ENCODE data around the gene L3HYPDH.

The L3HYPDH gene

GRCh38 chr14:59483819-59484638 is at the start of gene L3HYPDH, which contains the start of gene JKAMP:
Gene L3HYPDH, minus strand, starts transcription at chr14:59484408. Its CDS starts 92 bp downstream, at chr14:59484316.
Gene JKAMP, plus strand, starts transcription at chr14:59484517. Its CDS starts 73 bp downstream, at chr14:59484590.
- peak; percentile 86 for DNase-seq

GRCh38 chr14:59532419-59532818 is 48.2 kb upstream of the L3HYPDH start:
- no peak for DNase-seq

GRCh38 chr14:59530349-59530748 is 46.1 kb upstream of the L3HYPDH start:
- DNase-seq, result no peak

- DNase-seq, result no peak
Observed at GRCh38 chr14:59529189-59529588, 45.0 kb upstream of the L3HYPDH start.

- DNase-seq, result no peak
Observed at GRCh38 chr14:59520224-59520623, 36.0 kb upstream of the L3HYPDH start.

- DNase-seq, result no peak
Observed at GRCh38 chr14:59511916-59512575, 27.8 kb upstream of the L3HYPDH start.

- no peak for DNase-seq
Observed at GRCh38 chr14:59510966-59511365, 26.8 kb upstream of the L3HYPDH start.

GRCh38 chr14:59510001-59510400 is 25.8 kb upstream of the L3HYPDH start:
- DNase-seq, result no peak

- no peak for DNase-seq
Observed at GRCh38 chr14:59509101-59509500, 24.9 kb upstream of the L3HYPDH start.

GRCh38 chr14:59507752-59508103 is 23.5 kb upstream of the L3HYPDH start:
- DNase-seq, result no peak

- peak; percentile 53 for DNase-seq
Observed at GRCh38 chr14:59507063-59507751, 23.0 kb upstream of the L3HYPDH start.

GRCh38 chr14:59503256-59503655 is 19.0 kb upstream of the L3HYPDH start:
- DNase-seq, result no peak

GRCh38 chr14:59500732-59501131 is 16.5 kb upstream of the L3HYPDH start:
- no peak for DNase-seq

GRCh38 chr14:59492384-59492783 is 8.2 kb upstream of the L3HYPDH start:
- no peak for DNase-seq

- no peak for DNase-seq
Observed at GRCh38 chr14:59490756-59491155, 6.5 kb upstream of the L3HYPDH start.

- peak; percentile 76 for DNase-seq
Observed at GRCh38 chr14:59484639-59485175, 499 bp upstream of the L3HYPDH start.

GRCh38 chr14:59483363-59483762 is 845 bp downstream of the L3HYPDH start:
- DNase-seq, result no peak

GRCh38 chr14:59482541-59483331 is 1.5 kb downstream of the L3HYPDH start:
- DNase-seq, result no peak

GRCh38 chr14:59481871-59482540 is 2.2 kb downstream of the L3HYPDH start:
- no peak for DNase-seq

GRCh38 chr14:59481407-59481806 is 2.8 kb downstream of the L3HYPDH start:
- DNase-seq, result no peak

- DNase-seq, result no peak
Observed at GRCh38 chr14:59480166-59480565, 4.0 kb downstream of the L3HYPDH start.

GRCh38 chr14:59478540-59478939 is 5.7 kb downstream of the L3HYPDH start:
- DNase-seq, result no peak

All from NCI-H2227 treated with DMSO at 0.1 percent for 48 hours (cell line).